ENCODE measurements around the gene PRR14. TPM values are rescaled to one million over a fixed set of nuclear protein-coding genes. Genes with fewer than 3 reads are reported as not detected.

Gene PRR14
- total and polyA plus RNA-seq, 10 of the 15 experiments (the other 5 are each of a cell fraction or from before 2014, with no cell fraction given), result 2.5 to 66.8 (median 19.2) TPM

DNA sequence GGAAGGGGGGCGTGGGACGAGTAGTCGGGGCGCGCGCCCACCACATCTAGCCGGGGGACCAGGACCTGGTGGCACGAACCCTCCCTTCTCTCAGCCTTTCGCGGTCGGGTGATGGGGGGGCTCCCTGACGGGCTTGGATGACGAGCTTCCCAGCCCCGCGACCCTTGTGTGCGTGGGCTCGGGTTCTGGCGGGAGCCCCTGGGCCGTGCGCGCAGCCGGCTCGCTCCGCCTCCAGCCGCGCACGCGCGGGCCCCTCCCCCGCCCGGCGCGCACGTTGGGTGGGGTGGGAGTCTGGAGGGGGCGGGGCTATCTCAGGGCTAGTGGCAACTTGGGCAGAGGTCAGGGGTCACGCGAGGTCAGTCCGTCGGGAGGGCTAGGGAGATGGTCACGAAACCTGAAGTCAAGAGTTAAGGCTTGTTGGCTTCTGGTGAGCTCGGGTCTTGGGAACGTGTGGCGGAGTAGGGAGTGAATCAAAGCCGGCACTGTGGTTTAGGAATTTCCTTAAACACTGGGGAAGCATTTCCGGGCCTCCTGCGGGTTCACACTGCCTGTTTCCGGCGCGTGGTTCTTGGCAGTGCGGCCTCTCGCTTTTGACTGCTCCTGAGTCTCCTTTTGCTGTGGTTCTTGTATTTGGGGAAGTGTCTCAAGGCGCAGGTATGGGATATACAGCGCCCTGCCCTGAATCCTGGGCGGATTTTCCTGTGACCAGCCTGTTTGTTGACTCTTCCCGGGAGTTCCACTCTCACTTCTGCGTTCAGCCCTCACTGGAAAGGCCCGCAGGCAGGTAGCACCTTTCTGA lies 48.3 kb downstream of the PRR14 start, which contains the start of gene SRCAP (continued):
- TF ChIP-seq, protein P1, sequence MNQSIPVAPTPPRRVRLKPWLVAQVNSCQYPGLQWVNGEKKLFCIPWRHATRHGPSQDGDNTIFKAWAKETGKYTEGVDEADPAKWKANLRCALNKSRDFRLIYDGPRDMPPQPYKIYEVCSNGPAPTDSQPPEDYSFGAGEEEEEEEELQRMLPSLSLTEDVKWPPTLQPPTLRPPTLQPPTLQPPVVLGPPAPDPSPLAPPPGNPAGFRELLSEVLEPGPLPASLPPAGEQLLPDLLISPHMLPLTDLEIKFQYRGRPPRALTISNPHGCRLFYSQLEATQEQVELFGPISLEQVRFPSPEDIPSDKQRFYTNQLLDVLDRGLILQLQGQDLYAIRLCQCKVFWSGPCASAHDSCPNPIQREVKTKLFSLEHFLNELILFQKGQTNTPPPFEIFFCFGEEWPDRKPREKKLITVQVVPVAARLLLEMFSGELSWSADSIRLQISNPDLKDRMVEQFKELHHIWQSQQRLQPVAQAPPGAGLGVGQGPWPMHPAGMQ (IDR thresholded peaks at IDR 0.05; ENCODE audit: borderline replicate concordance), result no peak
- TF ChIP-seq FOS (IDR thresholded peaks at IDR 0.05; ENCODE audit: borderline replicate concordance, extremely low read depth, insufficient read length), result no peak
- TF ChIP-seq, protein P2, sequence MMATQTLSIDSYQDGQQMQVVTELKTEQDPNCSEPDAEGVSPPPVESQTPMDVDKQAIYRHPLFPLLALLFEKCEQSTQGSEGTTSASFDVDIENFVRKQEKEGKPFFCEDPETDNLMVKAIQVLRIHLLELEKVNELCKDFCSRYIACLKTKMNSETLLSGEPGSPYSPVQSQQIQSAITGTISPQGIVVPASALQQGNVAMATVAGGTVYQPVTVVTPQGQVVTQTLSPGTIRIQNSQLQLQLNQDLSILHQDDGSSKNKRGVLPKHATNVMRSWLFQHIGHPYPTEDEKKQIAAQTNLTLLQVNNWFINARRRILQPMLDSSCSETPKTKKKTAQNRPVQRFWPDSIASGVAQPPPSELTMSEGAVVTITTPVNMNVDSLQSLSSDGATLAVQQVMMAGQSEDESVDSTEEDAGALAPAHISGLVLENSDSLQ (IDR thresholded peaks at IDR 0.05), result peak; percentile 7; the same call in 1 of the 2 replicates
- TF ChIP-seq ZNF384 (IDR thresholded peaks at IDR 0.05; ENCODE audit: borderline replicate concordance, low read depth, low read length), result no peak
- TF ChIP-seq, protein P3, sequence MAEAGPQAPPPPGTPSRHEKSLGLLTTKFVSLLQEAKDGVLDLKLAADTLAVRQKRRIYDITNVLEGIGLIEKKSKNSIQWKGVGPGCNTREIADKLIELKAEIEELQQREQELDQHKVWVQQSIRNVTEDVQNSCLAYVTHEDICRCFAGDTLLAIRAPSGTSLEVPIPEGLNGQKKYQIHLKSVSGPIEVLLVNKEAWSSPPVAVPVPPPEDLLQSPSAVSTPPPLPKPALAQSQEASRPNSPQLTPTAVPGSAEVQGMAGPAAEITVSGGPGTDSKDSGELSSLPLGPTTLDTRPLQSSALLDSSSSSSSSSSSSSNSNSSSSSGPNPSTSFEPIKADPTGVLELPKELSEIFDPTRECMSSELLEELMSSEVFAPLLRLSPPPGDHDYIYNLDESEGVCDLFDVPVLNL (IDR thresholded peaks at IDR 0.05; ENCODE audit: low read depth, low read length), result no peak
- TF ChIP-seq MEF2B (IDR thresholded peaks at IDR 0.05; ENCODE audit: partially characterized antibody, poor library complexity, severe bottlenecking), result no peak
- TF ChIP-seq EED (IDR thresholded peaks at IDR 0.05; ENCODE audit: low read depth), result no peak
- TF ChIP-seq STAT3 (IDR thresholded peaks at IDR 0.05; ENCODE audit: low read depth, low read length), result no peak
- TF ChIP-seq, protein P4, sequence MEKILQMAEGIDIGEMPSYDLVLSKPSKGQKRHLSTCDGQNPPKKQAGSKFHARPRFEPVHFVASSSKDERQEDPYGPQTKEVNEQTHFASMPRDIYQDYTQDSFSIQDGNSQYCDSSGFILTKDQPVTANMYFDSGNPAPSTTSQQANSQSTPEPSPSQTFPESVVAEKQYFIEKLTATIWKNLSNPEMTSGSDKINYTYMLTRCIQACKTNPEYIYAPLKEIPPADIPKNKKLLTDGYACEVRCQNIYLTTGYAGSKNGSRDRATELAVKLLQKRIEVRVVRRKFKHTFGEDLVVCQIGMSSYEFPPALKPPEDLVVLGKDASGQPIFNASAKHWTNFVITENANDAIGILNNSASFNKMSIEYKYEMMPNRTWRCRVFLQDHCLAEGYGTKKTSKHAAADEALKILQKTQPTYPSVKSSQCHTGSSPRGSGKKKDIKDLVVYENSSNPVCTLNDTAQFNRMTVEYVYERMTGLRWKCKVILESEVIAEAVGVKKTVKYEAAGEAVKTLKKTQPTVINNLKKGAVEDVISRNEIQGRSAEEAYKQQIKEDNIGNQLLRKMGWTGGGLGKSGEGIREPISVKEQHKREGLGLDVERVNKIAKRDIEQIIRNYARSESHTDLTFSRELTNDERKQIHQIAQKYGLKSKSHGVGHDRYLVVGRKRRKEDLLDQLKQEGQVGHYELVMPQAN (conservative IDR thresholded peaks at IDR 0.05), result 0 out of 2 replicates have a peak, but pooled peaks have one; percentile 61
- TF ChIP-seq, protein P5, sequence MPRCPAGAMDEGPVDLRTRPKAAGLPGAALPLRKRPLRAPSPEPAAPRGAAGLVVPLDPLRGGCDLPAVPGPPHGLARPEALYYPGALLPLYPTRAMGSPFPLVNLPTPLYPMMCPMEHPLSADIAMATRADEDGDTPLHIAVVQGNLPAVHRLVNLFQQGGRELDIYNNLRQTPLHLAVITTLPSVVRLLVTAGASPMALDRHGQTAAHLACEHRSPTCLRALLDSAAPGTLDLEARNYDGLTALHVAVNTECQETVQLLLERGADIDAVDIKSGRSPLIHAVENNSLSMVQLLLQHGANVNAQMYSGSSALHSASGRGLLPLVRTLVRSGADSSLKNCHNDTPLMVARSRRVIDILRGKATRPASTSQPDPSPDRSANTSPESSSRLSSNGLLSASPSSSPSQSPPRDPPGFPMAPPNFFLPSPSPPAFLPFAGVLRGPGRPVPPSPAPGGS (IDR thresholded peaks at IDR 0.05; ENCODE audit: borderline replicate concordance, insufficient read depth, low read depth, low read length, poor library complexity, severe bottlenecking), result peak; percentile 28
- no peak for TF ChIP-seq FOXK2 (IDR thresholded peaks at IDR 0.05)
- TF ChIP-seq POLR2AphosphoS2 (IDR thresholded peaks at IDR 0.05; ENCODE audit: low read depth, low read length), result no peak
- TF ChIP-seq HDGF (IDR thresholded peaks at IDR 0.05), result no peak
- TF ChIP-seq, protein P6, sequence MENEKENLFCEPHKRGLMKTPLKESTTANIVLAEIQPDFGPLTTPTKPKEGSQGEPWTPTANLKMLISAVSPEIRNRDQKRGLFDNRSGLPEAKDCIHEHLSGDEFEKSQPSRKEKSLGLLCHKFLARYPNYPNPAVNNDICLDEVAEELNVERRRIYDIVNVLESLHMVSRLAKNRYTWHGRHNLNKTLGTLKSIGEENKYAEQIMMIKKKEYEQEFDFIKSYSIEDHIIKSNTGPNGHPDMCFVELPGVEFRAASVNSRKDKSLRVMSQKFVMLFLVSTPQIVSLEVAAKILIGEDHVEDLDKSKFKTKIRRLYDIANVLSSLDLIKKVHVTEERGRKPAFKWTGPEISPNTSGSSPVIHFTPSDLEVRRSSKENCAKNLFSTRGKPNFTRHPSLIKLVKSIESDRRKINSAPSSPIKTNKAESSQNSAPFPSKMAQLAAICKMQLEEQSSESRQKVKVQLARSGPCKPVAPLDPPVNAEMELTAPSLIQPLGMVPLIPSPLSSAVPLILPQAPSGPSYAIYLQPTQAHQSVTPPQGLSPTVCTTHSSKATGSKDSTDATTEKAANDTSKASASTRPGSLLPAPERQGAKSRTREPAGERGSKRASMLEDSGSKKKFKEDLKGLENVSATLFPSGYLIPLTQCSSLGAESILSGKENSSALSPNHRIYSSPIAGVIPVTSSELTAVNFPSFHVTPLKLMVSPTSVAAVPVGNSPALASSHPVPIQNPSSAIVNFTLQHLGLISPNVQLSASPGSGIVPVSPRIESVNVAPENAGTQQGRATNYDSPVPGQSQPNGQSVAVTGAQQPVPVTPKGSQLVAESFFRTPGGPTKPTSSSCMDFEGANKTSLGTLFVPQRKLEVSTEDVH (IDR thresholded peaks at IDR 0.05; ENCODE audit: low read depth, partially characterized antibody), result no peak
- TF ChIP-seq JUND (IDR thresholded peaks at IDR 0.05; ENCODE audit: low read depth, low read length), result no peak
- no peak for TF ChIP-seq CREB1 (IDR thresholded peaks at IDR 0.05; ENCODE audit: low read depth)
